ENCODE measurements around the gene RGS1.

- TF ChIP-seq, protein P1, sequence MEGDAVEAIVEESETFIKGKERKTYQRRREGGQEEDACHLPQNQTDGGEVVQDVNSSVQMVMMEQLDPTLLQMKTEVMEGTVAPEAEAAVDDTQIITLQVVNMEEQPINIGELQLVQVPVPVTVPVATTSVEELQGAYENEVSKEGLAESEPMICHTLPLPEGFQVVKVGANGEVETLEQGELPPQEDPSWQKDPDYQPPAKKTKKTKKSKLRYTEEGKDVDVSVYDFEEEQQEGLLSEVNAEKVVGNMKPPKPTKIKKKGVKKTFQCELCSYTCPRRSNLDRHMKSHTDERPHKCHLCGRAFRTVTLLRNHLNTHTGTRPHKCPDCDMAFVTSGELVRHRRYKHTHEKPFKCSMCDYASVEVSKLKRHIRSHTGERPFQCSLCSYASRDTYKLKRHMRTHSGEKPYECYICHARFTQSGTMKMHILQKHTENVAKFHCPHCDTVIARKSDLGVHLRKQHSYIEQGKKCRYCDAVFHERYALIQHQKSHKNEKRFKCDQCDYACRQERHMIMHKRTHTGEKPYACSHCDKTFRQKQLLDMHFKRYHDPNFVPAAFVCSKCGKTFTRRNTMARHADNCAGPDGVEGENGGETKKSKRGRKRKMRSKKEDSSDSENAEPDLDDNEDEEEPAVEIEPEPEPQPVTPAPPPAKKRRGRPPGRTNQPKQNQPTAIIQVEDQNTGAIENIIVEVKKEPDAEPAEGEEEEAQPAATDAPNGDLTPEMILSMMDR (IDR thresholded peaks at IDR 0.05) = no peak
- no peak for TF ChIP-seq POLR2AphosphoS5 (IDR thresholded peaks at IDR 0.05)
- no peak for TF ChIP-seq POLR2A (IDR thresholded peaks at IDR 0.05)
Observed at GRCh38 chr1:192571668-192572067, 3.9 kb upstream of the RGS1 start.

Data from gastroesophageal sphincter (tissue), 3 donors.